WERI-Rb-1 (cell line): ENCODE results near the gene CDCP1.

Experiments used
- DNase-seq: peaks from one replicate; pipeline ENCODE4 v3.0.0-alpha.2; 2020
- H3K27ac ChIP-seq: fragments of 250-450 bp; sonication (Bioruptor Pico); 2 replicates; pipeline ENCODE4 v1.5.1; 2020; ENCODE audit warnings: mild to moderate bottlenecking, moderate library complexity
- H3K27me3 ChIP-seq: fragments of 250-450 bp; sonication (Bioruptor Pico); 2 replicates; pipeline ENCODE4 v1.5.1; 2021; ENCODE audit warnings: mild to moderate bottlenecking, low read depth, moderate library complexity; ENCODE audit not compliant: insufficient read depth, severe bottlenecking
- H3K36me3 ChIP-seq: fragments of 250-450 bp; sonication (Bioruptor Pico); 2 replicates; pipeline ENCODE4 v1.5.1; 2020; ENCODE audit warnings: mild to moderate bottlenecking, moderate library complexity
- H3K4me3 ChIP-seq: 2 replicates; pipeline ENCODE4 v1.5.1; 2011; ENCODE audit warnings: low read depth, mild to moderate bottlenecking, control low read depth, low read length
- H3K9me3 ChIP-seq: fragments of 250-450 bp; sonication (Bioruptor Pico); 2 replicates; pipeline ENCODE4 v1.5.1; 2021; ENCODE audit warnings: mild to moderate bottlenecking, moderate library complexity; ENCODE audit not compliant: severe bottlenecking
- CTCF ChIP-seq: IDR thresholded peaks from 2 replicates; pipeline ENCODE4 v1.5.1; 2011; ENCODE audit warnings: low read depth, mild to moderate bottlenecking, control low read depth, inconsistent platforms, low read length

CDCP1 gene

GRCh38 chr3:45169125-45169904 is 23.1 kb upstream of the CDCP1 start:
- Histone ChIP-seq H3K9me3 (no peaks in the 10 kb centered on the region), H3K4me3 (no peak overlapping the region), H3K36me3 (no peaks in the 10 kb centered on the region), H3K27ac (no peak overlapping the region), H3K27me3 (no peaks in the 10 kb centered on the region)
- TF ChIP-seq CTCF: no peak
- no peak for DNase-seq

DNA sequence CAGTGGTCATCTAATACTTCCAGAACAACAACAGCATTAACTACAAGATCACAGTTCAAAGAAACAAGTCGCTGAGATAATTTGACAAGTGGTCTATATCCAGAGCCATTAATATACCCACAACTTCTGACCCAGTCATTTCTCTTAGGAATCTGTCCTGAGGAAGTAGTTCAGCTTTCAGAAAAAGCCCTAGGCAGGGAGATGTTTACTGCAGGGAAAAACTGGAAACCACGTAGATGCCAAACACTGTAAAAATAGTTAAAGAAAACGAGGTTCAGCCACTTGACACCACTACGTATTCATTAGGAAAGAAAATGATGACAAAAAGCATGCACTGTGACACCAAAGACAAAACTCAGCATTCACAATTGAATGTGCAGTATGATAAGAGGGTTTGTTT is 22.3 kb upstream of the CDCP1 start:
- H3K27me3 ChIP-seq: no peaks in the 10 kb centered on the region
- no peak overlapping the region for H3K4me3 ChIP-seq
- TF ChIP-seq CTCF: no peak
- no peaks in the 10 kb centered on the region for H3K9me3 ChIP-seq
- no peak for DNase-seq
- no peak overlapping the region for H3K27ac ChIP-seq
- no peaks in the 10 kb centered on the region for H3K36me3 ChIP-seq

DNA sequence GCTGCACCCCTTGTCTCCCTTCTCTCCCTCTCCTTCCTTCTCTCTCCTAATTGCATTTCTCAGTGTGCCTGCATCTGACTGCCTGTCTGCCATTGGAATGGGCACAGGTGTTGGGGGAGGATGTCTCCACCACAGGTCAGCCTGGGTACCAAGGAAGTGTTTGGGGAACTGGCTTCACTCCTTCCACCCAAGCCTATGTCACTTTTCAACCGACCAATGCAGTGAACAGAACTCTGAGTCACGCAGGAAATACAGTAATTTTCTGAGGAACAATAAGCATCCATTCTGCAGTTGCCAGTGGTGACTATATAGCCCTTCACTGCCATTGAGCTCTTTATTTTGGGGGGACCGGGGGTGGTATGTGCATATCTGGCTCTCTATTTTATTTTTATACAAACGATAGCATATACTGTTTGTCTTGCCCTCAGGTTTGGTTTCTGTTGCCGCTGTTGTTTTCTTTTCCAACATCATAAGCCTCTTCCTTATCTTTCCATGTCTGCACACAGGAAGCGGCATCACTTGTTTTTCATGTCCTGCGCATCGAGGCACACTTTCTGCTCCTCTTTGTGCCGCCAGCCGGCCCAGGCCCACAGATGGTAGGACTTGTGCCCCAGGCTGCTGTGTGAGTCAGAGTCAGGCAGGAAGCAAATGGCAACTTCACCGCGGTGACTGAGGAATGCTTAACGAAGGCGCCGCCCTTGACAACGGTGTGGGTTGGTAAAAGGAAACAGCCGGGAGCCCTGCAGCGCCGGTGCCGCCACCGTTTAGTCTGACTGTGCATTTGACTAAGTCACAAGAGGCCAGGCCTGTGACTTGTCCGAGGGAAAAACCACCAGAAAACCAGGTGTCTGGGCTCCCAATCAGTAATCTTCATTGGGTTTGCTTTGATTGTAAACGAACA is 21.1 kb upstream of the CDCP1 start:
- Histone ChIP-seq H3K36me3 (no peaks in the 10 kb centered on the region), H3K27me3 (no peaks in the 10 kb centered on the region), H3K27ac (no peak overlapping the region), H3K9me3 (no peaks in the 10 kb centered on the region), H3K4me3 (no peak overlapping the region)
- DNase-seq: no peak
- TF ChIP-seq CTCF: no peak

DNA sequence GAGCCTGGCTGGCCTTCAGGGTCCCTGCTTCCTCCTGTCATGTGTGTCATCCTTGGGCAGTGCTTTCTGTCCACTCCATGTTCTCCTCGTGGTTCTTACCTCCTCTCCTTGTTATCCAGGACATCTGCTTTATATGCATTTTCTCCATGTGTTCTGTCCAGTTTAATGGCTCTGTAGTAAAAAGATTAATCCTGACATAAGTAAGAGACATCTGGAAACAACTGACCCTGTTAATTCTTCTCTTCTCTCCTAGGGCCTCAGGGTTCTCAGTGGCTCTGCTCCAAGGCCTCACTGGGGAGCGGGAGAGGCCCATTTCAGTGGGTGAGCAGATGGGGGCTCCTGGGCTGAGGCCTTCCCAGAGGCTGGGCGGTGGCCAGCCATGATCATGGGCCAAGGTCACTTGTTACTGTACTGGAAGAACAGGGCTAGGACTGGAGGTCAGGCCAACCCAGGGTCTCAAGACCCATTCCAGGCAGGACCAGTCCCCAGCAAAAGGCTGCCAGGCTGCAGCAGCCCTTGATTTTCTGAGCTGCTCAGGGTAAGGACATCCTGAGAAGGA is 20.2 kb upstream of the CDCP1 start:
- no peaks in the 10 kb centered on the region for H3K9me3 ChIP-seq
- no peaks in the 10 kb centered on the region for H3K36me3 ChIP-seq
- H3K27me3 ChIP-seq: no peaks in the 10 kb centered on the region
- TF ChIP-seq CTCF: no peak
- no peak overlapping the region for H3K4me3 ChIP-seq
- H3K27ac ChIP-seq: no peak overlapping the region
- no peak for DNase-seq

- Histone ChIP-seq H3K9me3 (no peaks in the 10 kb centered on the region), H3K27ac (no peak overlapping the region), H3K27me3 (no peaks in the 10 kb centered on the region), H3K4me3 (no peak overlapping the region), H3K36me3 (no peaks in the 10 kb centered on the region)
- TF ChIP-seq CTCF: no peak
- no peak for DNase-seq
These were observed 19.5 kb upstream of the CDCP1 start for GRCh38 chr3:45165497-45166283.
